Measurements from ENCODE around the gene SERP2.
A peak's percentile ranks its signal among the peaks of the same experiment; 100 is the strongest.

DNA sequence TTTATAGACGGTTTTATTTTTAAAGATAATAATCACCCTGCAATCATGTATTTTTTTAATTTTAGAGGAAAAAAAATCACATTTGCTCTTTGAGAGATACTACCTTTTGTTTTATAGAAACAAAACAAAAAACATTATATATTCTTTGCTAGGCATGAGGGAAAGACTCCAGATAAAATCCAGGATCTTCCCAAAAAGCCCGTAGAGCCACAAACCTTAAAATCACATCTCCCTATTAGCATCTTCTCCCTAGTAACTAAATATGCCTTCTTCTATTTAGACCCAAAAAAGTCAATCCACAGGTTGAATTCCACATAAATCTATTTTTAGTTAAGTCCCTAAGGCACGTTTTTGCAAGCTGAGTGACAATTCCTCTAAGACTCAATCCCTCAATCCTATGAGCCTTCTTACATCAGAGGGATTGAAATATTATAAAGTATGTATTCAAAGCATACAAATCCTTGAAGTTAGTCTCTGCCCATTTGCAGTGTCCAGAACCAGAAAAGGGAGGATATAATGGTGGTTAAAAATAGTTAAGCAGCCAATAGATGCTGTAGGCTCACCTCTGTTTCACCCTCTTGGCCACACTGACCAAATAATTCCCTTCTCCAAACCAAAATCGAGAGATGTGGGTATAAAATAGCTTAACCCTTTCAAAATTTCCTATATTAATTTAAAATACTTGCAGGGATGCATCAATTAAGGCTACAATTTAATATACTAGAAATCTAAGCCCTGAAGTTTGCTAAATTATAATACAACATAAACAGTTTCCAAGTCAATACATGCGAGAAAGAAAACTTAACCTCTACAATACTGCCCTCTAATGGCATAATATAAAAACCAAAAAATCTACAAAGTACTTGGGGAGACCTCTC, 64.0 kb downstream of the SERP2 start:
- TF ChIP-seq, protein P1, sequence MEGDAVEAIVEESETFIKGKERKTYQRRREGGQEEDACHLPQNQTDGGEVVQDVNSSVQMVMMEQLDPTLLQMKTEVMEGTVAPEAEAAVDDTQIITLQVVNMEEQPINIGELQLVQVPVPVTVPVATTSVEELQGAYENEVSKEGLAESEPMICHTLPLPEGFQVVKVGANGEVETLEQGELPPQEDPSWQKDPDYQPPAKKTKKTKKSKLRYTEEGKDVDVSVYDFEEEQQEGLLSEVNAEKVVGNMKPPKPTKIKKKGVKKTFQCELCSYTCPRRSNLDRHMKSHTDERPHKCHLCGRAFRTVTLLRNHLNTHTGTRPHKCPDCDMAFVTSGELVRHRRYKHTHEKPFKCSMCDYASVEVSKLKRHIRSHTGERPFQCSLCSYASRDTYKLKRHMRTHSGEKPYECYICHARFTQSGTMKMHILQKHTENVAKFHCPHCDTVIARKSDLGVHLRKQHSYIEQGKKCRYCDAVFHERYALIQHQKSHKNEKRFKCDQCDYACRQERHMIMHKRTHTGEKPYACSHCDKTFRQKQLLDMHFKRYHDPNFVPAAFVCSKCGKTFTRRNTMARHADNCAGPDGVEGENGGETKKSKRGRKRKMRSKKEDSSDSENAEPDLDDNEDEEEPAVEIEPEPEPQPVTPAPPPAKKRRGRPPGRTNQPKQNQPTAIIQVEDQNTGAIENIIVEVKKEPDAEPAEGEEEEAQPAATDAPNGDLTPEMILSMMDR (IDR thresholded peaks at IDR 0.05 in 4 of 5, conservative IDR thresholded peaks at IDR 0.05 in 1 of 5): peak; percentile 44 to 63 (median 61)
- no peak for TF ChIP-seq POLR2A (IDR thresholded peaks at IDR 0.05)

Data from gastrocnemius medialis (tissue), 4 donors.